Sigmoid colon (tissue), 7 donors: ENCODE data around the gene TBC1D2B. TPM values are rescaled to one million over a fixed set of nuclear protein-coding genes. Genes with fewer than 3 reads are reported as not detected.
A peak's percentile ranks its signal among the peaks of the same experiment; 100 is the strongest.

Source experiments
- DNase-seq: peaks from one replicate; pipeline ENCODE4 v3.0.0-alpha.2; 2019
- H3K27ac ChIP-seq, 4 donors: fragments of 200-600 bp; sonication (generic); one replicate each; pipeline ENCODE4 v1.5.1; 2016 to 2019; ENCODE audit warnings: mild to moderate bottlenecking in 1 of 4
- H3K27me3 ChIP-seq, 3 donors: fragments of 200-600 bp; sonication (generic); one replicate each; pipeline ENCODE4 v1.5.1; 2019; ENCODE audit warnings: mild to moderate bottlenecking in 1 of 3
- H3K36me3 ChIP-seq, 4 donors: fragments of 200-600 bp; sonication (generic); one replicate each; pipeline ENCODE4 v1.5.1; 2016 to 2019
- H3K4me1 ChIP-seq, 4 donors: fragments of 200-600 bp; sonication (generic); one replicate each; pipeline ENCODE4 v1.5.1; 2017 to 2019
- H3K4me3 ChIP-seq, 4 donors: fragments of 200-600 bp; sonication (generic); one replicate each; pipeline ENCODE4 v1.5.1; 2017 to 2019; ENCODE audit warnings: mild to moderate bottlenecking in 2 of 4, moderate library complexity in 1 of 4
- H3K9me3 ChIP-seq, 4 donors: fragments of 200-600 bp in 3 of 4; sonication (generic) in 3 of 4; one replicate each; pipeline versions ENCODE4 v1.5.1 to v1.6.1; 2013 to 2019
- EP300 ChIP-seq, 4 donors: sonication (generic); formaldehyde crosslinking; IDR thresholded peaks; one replicate each; pipeline ENCODE4 v1.6.1; 2017; ENCODE audit warnings: antibody characterized with exemption in 4 of 4
- POLR2A ChIP-seq, 2 donors: fragments of 450-650 bp; IDR thresholded peaks; one replicate each; pipeline ENCODE4 v1.6.1; 2016; ENCODE audit warnings: antibody characterized with exemption in 2 of 2, mild to moderate bottlenecking in 2 of 2, moderate library complexity in 2 of 2
- POLR2AphosphoS5 ChIP-seq, 4 donors: sonication (generic); formaldehyde crosslinking; IDR thresholded peaks; one replicate each; pipeline ENCODE4 v1.6.1; 2017; ENCODE audit warnings: antibody characterized with exemption in 4 of 4
- WGBS, 2 donors: extraction: QIAGEN DNeasy Blood & Tissue Kit; methylation state at CpG; one replicate each; pipeline ENCODE4 v1.1.7; 2013; 5-methylcytosine and 5-hydroxymethylcytosine counted together
- intact Hi-C: fragments of 100-400 bp; cut with DNase I; formaldehyde crosslinking; loops from one replicate; pipeline ENCODE4 v1.15.1; 2023
- polyA plus RNA-seq, 3 donors: library from polyadenylated mRNA; stranded (reverse); fragments of 200-250 nt; gene quantifications; one replicate each; pipeline ENCODE4 v1.2.3, GENCODE V29; 2013
- total RNA-seq, 4 donors: library from RNA; depleted of rRNA; stranded (reverse); fragments of >200 nt; gene quantifications; one replicate each; pipeline ENCODE4 v1.1.0, GENCODE V29; 2016
- TF ChIP-seq, protein P1 (sequence below), 4 experiments: fragments of 450-650 bp in 3 of 4; fragments of 200-600 bp in 1 of 4; IDR thresholded peaks; one replicate each; pipeline ENCODE4 v1.5.1; 2016 to 2019; ENCODE audit warnings: antibody characterized with exemption in 4 of 4, mild to moderate bottlenecking in 3 of 4, moderate library complexity in 2 of 4
- donor health status: healthy with polysubstance abuse.
- donor health status: Bipolar disorder and iron deficiency.
- donor health status: healthy.

Gene TBC1D2B
- total and polyA plus RNA-seq, 7 donors = 7.6 to 47.1 (median 29.9) TPM

DNA sequence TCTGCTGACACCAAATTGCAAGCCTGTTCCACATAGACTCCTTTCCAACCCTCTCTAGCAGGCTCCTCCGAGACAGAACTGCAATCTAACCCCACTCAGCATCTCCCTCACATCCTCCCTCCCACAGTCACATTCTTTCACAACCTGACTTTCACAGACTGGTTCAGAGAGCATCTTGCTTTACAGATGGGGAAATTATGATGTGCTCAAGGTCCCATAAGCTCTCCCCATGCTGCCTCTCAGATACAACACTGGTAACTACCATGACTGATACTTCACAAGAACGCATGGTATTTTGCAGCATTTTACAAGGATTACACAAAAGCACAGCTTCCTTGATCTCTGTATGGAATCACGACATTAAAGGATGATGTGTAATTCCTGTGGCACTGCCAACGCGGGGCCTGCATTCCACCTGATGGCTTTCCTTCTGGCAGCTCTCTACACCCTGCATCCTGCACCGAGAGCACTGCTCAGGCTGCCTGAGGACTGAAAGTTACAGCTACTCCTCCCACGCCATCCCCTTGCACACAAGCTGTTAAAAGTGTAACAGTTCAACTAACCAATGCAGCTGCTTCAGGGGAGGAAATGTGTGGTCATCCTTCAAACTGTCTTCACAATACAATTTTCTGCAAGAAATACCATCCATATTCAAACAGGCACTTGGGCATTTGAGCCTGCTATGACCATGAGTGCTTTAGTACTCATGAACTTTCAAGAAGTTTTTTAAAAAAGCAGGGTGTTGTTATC, 27.6 kb downstream of the TBC1D2B start:
- Histone ChIP-seq H3K27ac (peak overlapping the region; percentile 12 to 75 (median 62)), H3K4me1 (peaks cover 0 to 78% (median 62%) of the 10 kb centered on the region in 4 donors)
- intact Hi-C loops = loop anchor here (5.0 kb wide), 1 partner anchor 43 kb away; no protein-coding TSS in a partner anchor

GRCh38 chr15:78048628-78048920, 28.9 kb downstream of the TBC1D2B start:
- peaks cover 0 to 91% (median 73%) of the 10 kb centered on the region in 4 donors for H3K4me1 ChIP-seq
- H3K27me3 ChIP-seq = no peaks in the 10 kb centered on the region
- intact Hi-C loops = loop anchor here (5.0 kb wide), 1 partner anchor 41 kb away; no protein-coding TSS in a partner anchor
- H3K4me3 ChIP-seq = no peak overlapping the region
- DNase-seq = no peak
- peaks cover 0 to 15% (median 11%) of the 10 kb centered on the region in 4 donors for H3K36me3 ChIP-seq
- WGBS, 2 donors = 75 to 86% methylated on average over 5 of the region's 5 CpGs
- no peak for TF ChIP-seq EP300 (IDR thresholded peaks at IDR 0.05)
- no peak for TF ChIP-seq POLR2A (IDR thresholded peaks at IDR 0.05)
- TF ChIP-seq POLR2AphosphoS5 (IDR thresholded peaks at IDR 0.05) = no peak
- TF ChIP-seq, protein P1, sequence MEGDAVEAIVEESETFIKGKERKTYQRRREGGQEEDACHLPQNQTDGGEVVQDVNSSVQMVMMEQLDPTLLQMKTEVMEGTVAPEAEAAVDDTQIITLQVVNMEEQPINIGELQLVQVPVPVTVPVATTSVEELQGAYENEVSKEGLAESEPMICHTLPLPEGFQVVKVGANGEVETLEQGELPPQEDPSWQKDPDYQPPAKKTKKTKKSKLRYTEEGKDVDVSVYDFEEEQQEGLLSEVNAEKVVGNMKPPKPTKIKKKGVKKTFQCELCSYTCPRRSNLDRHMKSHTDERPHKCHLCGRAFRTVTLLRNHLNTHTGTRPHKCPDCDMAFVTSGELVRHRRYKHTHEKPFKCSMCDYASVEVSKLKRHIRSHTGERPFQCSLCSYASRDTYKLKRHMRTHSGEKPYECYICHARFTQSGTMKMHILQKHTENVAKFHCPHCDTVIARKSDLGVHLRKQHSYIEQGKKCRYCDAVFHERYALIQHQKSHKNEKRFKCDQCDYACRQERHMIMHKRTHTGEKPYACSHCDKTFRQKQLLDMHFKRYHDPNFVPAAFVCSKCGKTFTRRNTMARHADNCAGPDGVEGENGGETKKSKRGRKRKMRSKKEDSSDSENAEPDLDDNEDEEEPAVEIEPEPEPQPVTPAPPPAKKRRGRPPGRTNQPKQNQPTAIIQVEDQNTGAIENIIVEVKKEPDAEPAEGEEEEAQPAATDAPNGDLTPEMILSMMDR (IDR thresholded peaks at IDR 0.05) = no peak
- peak overlapping the region; percentile 50 to 75 (median 62) for H3K27ac ChIP-seq
- H3K9me3 ChIP-seq = no peaks in the 10 kb centered on the region

More for the DNA sequence above, 27.6 kb downstream of the TBC1D2B start:
- no peaks in the 10 kb centered on the region for H3K27me3 ChIP-seq
- peaks cover 0 to 13% (median 11%) of the 10 kb centered on the region in 4 donors for H3K36me3 ChIP-seq
- no peaks in the 10 kb centered on the region for H3K9me3 ChIP-seq
- H3K4me3 ChIP-seq = no peak overlapping the region
- WGBS, 2 donors = 29 to 48% methylated on average over 7 of the region's 7 CpGs
- TF ChIP-seq POLR2A (IDR thresholded peaks at IDR 0.05) (no peak), EP300 (IDR thresholded peaks at IDR 0.05) (no peak), POLR2AphosphoS5 (IDR thresholded peaks at IDR 0.05) (no peak)
- TF ChIP-seq, protein P1 (IDR thresholded peaks at IDR 0.05) = no peak
- DNase-seq = no peak

- H3K4me3 ChIP-seq = no peak overlapping the region
- TF ChIP-seq EP300 (IDR thresholded peaks at IDR 0.05) (no peak), POLR2AphosphoS5 (IDR thresholded peaks at IDR 0.05) (peak in 2 of 4 donors; percentile 30 to 46)
- peaks cover 0 to 11% (median 8%) of the 10 kb centered on the region in 4 donors for H3K36me3 ChIP-seq
- DNase-seq = peak; percentile 80
- H3K4me1 ChIP-seq = peaks cover 0 to 91% (median 74%) of the 10 kb centered on the region in 4 donors
- intact Hi-C loops = loop anchor here (5.0 kb wide), 1 partner anchor 41 kb away; no protein-coding TSS in a partner anchor
- peak overlapping the region; percentile 50 to 75 (median 62) for H3K27ac ChIP-seq
- H3K9me3 ChIP-seq = no peaks in the 10 kb centered on the region
- WGBS, 2 donors = 43 to 69% methylated on average over 8 of the region's 8 CpGs
- H3K27me3 ChIP-seq = no peaks in the 10 kb centered on the region
Observed at GRCh38 chr15:78047761-78048627, 29.5 kb downstream of the TBC1D2B start.

DNA sequence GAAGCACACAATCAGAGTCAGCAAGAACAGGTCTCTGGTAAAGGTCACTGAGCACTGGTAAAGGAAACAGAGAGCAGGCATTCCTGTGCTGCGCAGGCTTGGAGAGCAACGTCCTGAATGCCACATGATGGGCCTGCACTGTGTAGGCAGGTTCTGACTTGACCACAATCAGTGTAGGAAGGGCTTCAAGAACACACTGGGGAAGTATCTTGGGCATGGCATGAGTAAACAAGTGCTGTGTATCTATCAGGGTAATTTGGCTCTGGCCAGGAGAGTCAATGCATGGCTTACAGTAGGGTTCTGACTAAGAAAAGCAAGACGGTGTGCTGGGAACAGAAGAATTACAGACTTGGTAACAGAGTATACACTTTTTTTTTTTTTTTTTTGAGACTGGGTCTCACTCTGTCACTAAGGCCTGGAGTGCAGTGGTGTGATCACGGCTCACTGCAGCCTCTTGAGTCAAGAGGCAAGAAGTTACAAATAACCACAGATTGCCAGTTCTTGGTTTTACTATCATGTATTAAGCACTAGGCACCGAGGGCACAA, 30.6 kb downstream of the TBC1D2B start:
- TF ChIP-seq, protein P1 (IDR thresholded peaks at IDR 0.05) = no peak
- no peak for TF ChIP-seq POLR2AphosphoS5 (IDR thresholded peaks at IDR 0.05)
- no peak for TF ChIP-seq EP300 (IDR thresholded peaks at IDR 0.05)
- TF ChIP-seq POLR2A (IDR thresholded peaks at IDR 0.05) = no peak
- Histone ChIP-seq H3K27me3 (no peaks in the 10 kb centered on the region), H3K4me3 (no peak overlapping the region), H3K27ac (peak overlapping the region in 3 of 4 donors; percentile 16 to 75 (median 71)), H3K9me3 (no peaks in the 10 kb centered on the region), H3K4me1 (peaks cover 0 to 80% (median 67%) of the 10 kb centered on the region in 4 donors), H3K36me3 (peaks cover 0 to 18% (median 1%) of the 10 kb centered on the region in 4 donors)
- DNase-seq = no peak
- WGBS, 2 donors = 27 to 47% methylated on average over 5 of the region's 5 CpGs
- intact Hi-C loops = loop anchor here (5.0 kb wide), 1 partner anchor 40 kb away; no protein-coding TSS in a partner anchor
